MM.1S (cell line): ENCODE measurements around the gene TSHZ2.

Experiments used
- DNase-seq: peaks from one replicate; pipeline ENCODE4 v3.0.0-alpha.2; 2015
- H2AFZ ChIP-seq: fragments of 300-600 bp; sonication (generic); 2 replicates; pipeline ENCODE4 v1.6.0; 2016; ENCODE audit warnings: antibody characterized with exemption, low read length
- H3F3A ChIP-seq: fragments of 300-600 bp; sonication (generic); 2 replicates; pipeline ENCODE4 v1.6.1; 2016; ENCODE audit warnings: mild to moderate bottlenecking, antibody characterized with exemption, low read length, moderate library complexity, mixed read lengths; ENCODE audit not compliant: insufficient read depth
- H3K27ac ChIP-seq: fragments of 300-600 bp; sonication (generic); 2 replicates; pipeline ENCODE4 v1.5.1; 2016; ENCODE audit warnings: mild to moderate bottlenecking, low read length
- H3K27me3 ChIP-seq: fragments of 300-600 bp; sonication (generic); replicated peaks from 2 replicates; pipeline ENCODE4 v1.6.0; 2016; ENCODE audit warnings: low read length; ENCODE audit not compliant: insufficient read depth
- H3K36me3 ChIP-seq: fragments of 300-600 bp; sonication (generic); replicated peaks from 2 replicates; pipeline ENCODE4 v1.6.1; 2016; ENCODE audit warnings: mild to moderate bottlenecking, low read length, mixed read lengths; ENCODE audit not compliant: insufficient read depth
- H3K4me1 ChIP-seq: fragments of 300-600 bp; sonication (generic); 2 replicates; pipeline ENCODE4 v1.6.1; 2016; ENCODE audit warnings: low read length, mixed read lengths
- H3K4me2 ChIP-seq: fragments of 300-600 bp; sonication (generic); 2 replicates; pipeline ENCODE4 v1.6.0; 2016; ENCODE audit warnings: low read depth, low read length
- H3K4me3 ChIP-seq: fragments of 300-600 bp; sonication (generic); 2 replicates; pipeline ENCODE4 v1.5.1; 2016; ENCODE audit warnings: low read length, mixed read lengths
- H3K79me2 ChIP-seq: fragments of 300-600 bp; sonication (generic); 2 replicates; pipeline ENCODE4 v1.6.1; 2016; ENCODE audit warnings: mixed run types, low read length, mixed read lengths
- H3K9ac ChIP-seq: fragments of 300-600 bp; sonication (generic); 2 replicates; pipeline ENCODE4 v1.6.1; 2016; ENCODE audit warnings: low read length, mixed read lengths
- H3K9me2 ChIP-seq: fragments of 300-600 bp; sonication (generic); replicated peaks from 2 replicates; pipeline ENCODE4 v1.6.1; 2016; ENCODE audit warnings: mild to moderate bottlenecking, low read length, mixed read lengths; ENCODE audit not compliant: insufficient read depth
- H3K9me3 ChIP-seq: fragments of 300-600 bp; sonication (generic); replicated peaks from 2 replicates; pipeline ENCODE4 v1.6.1; 2016; ENCODE audit warnings: mild to moderate bottlenecking, low read length, mixed read lengths; ENCODE audit not compliant: insufficient read depth
- H4K20me1 ChIP-seq: fragments of 300-600 bp; sonication (generic); 2 replicates; pipeline ENCODE4 v1.6.1; 2016; ENCODE audit warnings: mild to moderate bottlenecking, low read length, moderate library complexity, mixed read lengths; ENCODE audit not compliant: insufficient read depth
- EZH2 ChIP-seq: fragments of 300-600 bp; sonication (generic); optimal IDR thresholded peaks from 2 replicates; pipeline ENCODE3; 2017; ENCODE audit warnings: low read depth, mild to moderate bottlenecking, antibody characterized with exemption, low read length, mixed read lengths
- EZH2phosphoT487 ChIP-seq: fragments of 300-600 bp; sonication (generic); IDR thresholded peaks from 2 replicates; pipeline ENCODE4 v1.6.1; 2018; ENCODE audit warnings: antibody characterized with exemption, low read length
- TF ChIP-seq, protein P1 (sequence below): fragments of 300-600 bp; sonication (generic); IDR thresholded peaks from 2 replicates; pipeline ENCODE4 v1.5.1; 2016; ENCODE audit warnings: antibody characterized with exemption, low read length, mixed read lengths

The TSHZ2 gene

GRCh38 chr20:53444401-53445149 lies 472.4 kb downstream of the TSHZ2 start:
- TF ChIP-seq, protein P1, sequence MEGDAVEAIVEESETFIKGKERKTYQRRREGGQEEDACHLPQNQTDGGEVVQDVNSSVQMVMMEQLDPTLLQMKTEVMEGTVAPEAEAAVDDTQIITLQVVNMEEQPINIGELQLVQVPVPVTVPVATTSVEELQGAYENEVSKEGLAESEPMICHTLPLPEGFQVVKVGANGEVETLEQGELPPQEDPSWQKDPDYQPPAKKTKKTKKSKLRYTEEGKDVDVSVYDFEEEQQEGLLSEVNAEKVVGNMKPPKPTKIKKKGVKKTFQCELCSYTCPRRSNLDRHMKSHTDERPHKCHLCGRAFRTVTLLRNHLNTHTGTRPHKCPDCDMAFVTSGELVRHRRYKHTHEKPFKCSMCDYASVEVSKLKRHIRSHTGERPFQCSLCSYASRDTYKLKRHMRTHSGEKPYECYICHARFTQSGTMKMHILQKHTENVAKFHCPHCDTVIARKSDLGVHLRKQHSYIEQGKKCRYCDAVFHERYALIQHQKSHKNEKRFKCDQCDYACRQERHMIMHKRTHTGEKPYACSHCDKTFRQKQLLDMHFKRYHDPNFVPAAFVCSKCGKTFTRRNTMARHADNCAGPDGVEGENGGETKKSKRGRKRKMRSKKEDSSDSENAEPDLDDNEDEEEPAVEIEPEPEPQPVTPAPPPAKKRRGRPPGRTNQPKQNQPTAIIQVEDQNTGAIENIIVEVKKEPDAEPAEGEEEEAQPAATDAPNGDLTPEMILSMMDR, result no peak
- TF ChIP-seq EZH2 (no peak), EZH2phosphoT487 (no peak)

GRCh38 chr20:53445321-53445731 lies 473.2 kb downstream of the TSHZ2 start:
- no peaks in the 10 kb centered on the region for H4K20me1 ChIP-seq
- H2AFZ ChIP-seq, result no peak overlapping the region
- H3K4me2 ChIP-seq, result no peak overlapping the region
- H3K79me2 ChIP-seq, result no peaks in the 10 kb centered on the region
- H3K9me3 ChIP-seq, result no peaks in the 10 kb centered on the region
- no peak for DNase-seq
- no peak overlapping the region for H3K27ac ChIP-seq
- no peaks in the 10 kb centered on the region for H3K36me3 ChIP-seq
- H3K4me1 ChIP-seq, result no peaks in the 10 kb centered on the region
- H3K9ac ChIP-seq, result no peak overlapping the region
- no peaks in the 10 kb centered on the region for H3K27me3 ChIP-seq
- no peaks in the 10 kb centered on the region for H3K9me2 ChIP-seq
- no peak overlapping the region for H3K4me3 ChIP-seq
- TF ChIP-seq, protein P1, result no peak
- TF ChIP-seq EZH2, result no peak
- no peak for TF ChIP-seq EZH2phosphoT487
- no peaks in the 10 kb centered on the region for H3F3A ChIP-seq

More at GRCh38 chr20:53444401-53445149, 472.4 kb downstream of the TSHZ2 start:
- Histone ChIP-seq H2AFZ (no peak overlapping the region), H3K9me2 (no peaks in the 10 kb centered on the region), H3K9ac (no peak overlapping the region), H3K4me3 (no peak overlapping the region), H3K79me2 (no peaks in the 10 kb centered on the region), H3F3A (no peaks in the 10 kb centered on the region), H4K20me1 (no peaks in the 10 kb centered on the region), H3K36me3 (no peaks in the 10 kb centered on the region), H3K4me2 (no peak overlapping the region), H3K27ac (no peak overlapping the region), H3K4me1 (no peaks in the 10 kb centered on the region), H3K9me3 (no peaks in the 10 kb centered on the region), H3K27me3 (no peaks in the 10 kb centered on the region)
- no peak for DNase-seq

GRCh38 chr20:53445932-53446331 lies 473.8 kb downstream of the TSHZ2 start:
- Histone ChIP-seq H3K79me2 (no peaks in the 10 kb centered on the region), H3K4me1 (no peaks in the 10 kb centered on the region), H2AFZ (no peak overlapping the region), H4K20me1 (no peaks in the 10 kb centered on the region), H3K27me3 (no peaks in the 10 kb centered on the region), H3K9me3 (no peaks in the 10 kb centered on the region), H3K9me2 (no peaks in the 10 kb centered on the region), H3F3A (no peaks in the 10 kb centered on the region), H3K27ac (no peak overlapping the region), H3K36me3 (no peaks in the 10 kb centered on the region), H3K9ac (no peak overlapping the region), H3K4me3 (no peak overlapping the region), H3K4me2 (no peak overlapping the region)
- DNase-seq, result no peak
- TF ChIP-seq EZH2phosphoT487 (no peak), EZH2 (no peak)
- TF ChIP-seq, protein P1, result no peak
